ENCODE results near the gene UPF2. TPM values are rescaled to one million over a fixed set of nuclear protein-coding genes. Genes with fewer than 3 reads are reported as not detected.
"Not testable (repeated sequence)": the region's sequence is repeated elsewhere in the genome, so short reads cannot be mapped to it uniquely, and the experiment has no call there.

Gene UPF2
- total and polyA plus RNA-seq, 4 donors = 6.6 to 19.6 (median 16.4) TPM

- WGBS = 98% methylated on average over 4 of the region's 4 CpGs
- peaks cover 4 to 18% (median 8%) of the 10 kb centered on the region in 4 donors for H3K36me3 ChIP-seq (ENCODE audit: control insufficient read depth in 4 of 4, insufficient read depth in 3 of 4, low read depth in 1 of 4, low read length in 3 of 4)
- no peak for DNase-seq (ENCODE audit: low spot score)
Measured at GRCh38 chr10:12010353-12010752, 32.3 kb downstream of the UPF2 start.

GRCh38 chr10:12008842-12009241 is 33.8 kb downstream of the UPF2 start:
- H3K4me3 ChIP-seq (ENCODE audit: low read depth in 1 of 3, low read length in 3 of 3); H3K27me3 ChIP-seq (ENCODE audit: control insufficient read depth in 4 of 4, insufficient read depth in 4 of 4, low read length in 3 of 4); H3K4me1 ChIP-seq (ENCODE audit: control insufficient read depth in 4 of 4, insufficient read depth in 4 of 4, low read length in 3 of 4); H3K9ac ChIP-seq (ENCODE audit: low read depth in 1 of 2, low read length in 2 of 2); H3K27ac ChIP-seq (ENCODE audit: low read depth in 1 of 2, low read length in 2 of 2); H3K9me3 ChIP-seq (ENCODE audit: control insufficient read depth in 4 of 4, low read length in 3 of 4); DNase-seq (ENCODE audit: low spot score): not testable (repeated sequence)
- peaks cover 6 to 26% (median 15%) of the 10 kb centered on the region in 4 donors for H3K36me3 ChIP-seq (ENCODE audit: control insufficient read depth in 4 of 4, insufficient read depth in 3 of 4, low read depth in 1 of 4, low read length in 3 of 4)

More at GRCh38 chr10:12010353-12010752, 32.3 kb downstream of the UPF2 start:
- no peaks in the 10 kb centered on the region for H3K27me3 ChIP-seq (ENCODE audit: control insufficient read depth in 4 of 4, insufficient read depth in 4 of 4, low read length in 3 of 4)
- peaks cover 0 to 4% (median 0%) of the 10 kb centered on the region in 4 donors for H3K9me3 ChIP-seq (ENCODE audit: control insufficient read depth in 4 of 4, low read length in 3 of 4)
- H3K4me1 ChIP-seq (ENCODE audit: control insufficient read depth in 4 of 4, insufficient read depth in 4 of 4, low read length in 3 of 4) = no peaks in the 10 kb centered on the region
- TF ChIP-seq CTCF (IDR thresholded peaks at IDR 0.05; ENCODE audit: low read depth, low read length, missing input control) (no peak), HNF4G (IDR thresholded peaks at IDR 0.05) (no peak), GABPA (IDR thresholded peaks at IDR 0.05 in 1 of 2, conservative IDR thresholded peaks at IDR 0.05 in 1 of 2) (no peak), TAF1 (conservative IDR thresholded peaks at IDR 0.05) (no peak), RAD21 (IDR thresholded peaks at IDR 0.05) (no peak), FOXA2 (IDR thresholded peaks at IDR 0.05) (no peak), REST (IDR thresholded peaks at IDR 0.05) (no peak)
- H3K9ac ChIP-seq (ENCODE audit: low read depth in 1 of 2, low read length in 2 of 2) = no peak overlapping the region
- no peak overlapping the region for H3K27ac ChIP-seq (ENCODE audit: low read depth in 1 of 2, low read length in 2 of 2)
- H3K4me3 ChIP-seq (ENCODE audit: low read depth in 1 of 3, low read length in 3 of 3) = no peak overlapping the region

DNA sequence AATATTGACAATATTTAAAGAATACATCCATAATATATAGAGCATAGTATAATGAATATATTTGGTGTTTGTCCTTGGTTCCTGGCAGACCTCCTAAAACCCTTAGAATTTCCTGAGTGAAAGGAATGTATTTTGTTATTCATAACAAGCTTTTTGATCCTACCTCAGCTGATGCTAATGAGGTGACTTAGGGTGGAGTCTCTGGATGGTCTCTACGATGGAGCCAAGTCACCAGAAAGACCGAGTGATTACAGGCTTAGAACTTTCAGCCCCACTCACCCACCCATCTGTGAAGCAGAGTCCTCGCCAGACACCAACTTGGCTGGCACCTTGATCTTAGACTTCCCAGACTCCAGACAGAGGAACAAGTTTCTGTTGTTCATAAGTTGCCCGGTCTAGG is 35.9 kb downstream of the UPF2 start:
- no peak overlapping the region for H3K27ac ChIP-seq (ENCODE audit: low read depth in 1 of 2, low read length in 2 of 2)
- DNase-seq (ENCODE audit: low spot score) = no peak
- H3K27me3 ChIP-seq (ENCODE audit: control insufficient read depth in 4 of 4, insufficient read depth in 4 of 4, low read length in 3 of 4) = no peaks in the 10 kb centered on the region
- no peaks in the 10 kb centered on the region for H3K4me1 ChIP-seq (ENCODE audit: control insufficient read depth in 4 of 4, insufficient read depth in 4 of 4, low read length in 3 of 4)
- 97% methylated on average over 4 of the region's 4 CpGs for WGBS
- no peak overlapping the region for H3K4me3 ChIP-seq (ENCODE audit: low read depth in 1 of 3, low read length in 3 of 3)
- H3K36me3 ChIP-seq (ENCODE audit: control insufficient read depth in 4 of 4, insufficient read depth in 3 of 4, low read depth in 1 of 4, low read length in 3 of 4) = peaks cover 4 to 40% (median 30%) of the 10 kb centered on the region in 4 donors
- no peak overlapping the region for H3K9ac ChIP-seq (ENCODE audit: low read depth in 1 of 2, low read length in 2 of 2)
- H3K9me3 ChIP-seq (ENCODE audit: control insufficient read depth in 4 of 4, low read length in 3 of 4) = peaks cover 0 to 4% (median 0%) of the 10 kb centered on the region in 4 donors
- TF ChIP-seq REST (IDR thresholded peaks at IDR 0.05) = no peak
- TF ChIP-seq SP1 (IDR thresholded peaks at IDR 0.05) = no peak
- no peak for TF ChIP-seq YY1 (IDR thresholded peaks at IDR 0.05)
- TF ChIP-seq, protein P1, sequence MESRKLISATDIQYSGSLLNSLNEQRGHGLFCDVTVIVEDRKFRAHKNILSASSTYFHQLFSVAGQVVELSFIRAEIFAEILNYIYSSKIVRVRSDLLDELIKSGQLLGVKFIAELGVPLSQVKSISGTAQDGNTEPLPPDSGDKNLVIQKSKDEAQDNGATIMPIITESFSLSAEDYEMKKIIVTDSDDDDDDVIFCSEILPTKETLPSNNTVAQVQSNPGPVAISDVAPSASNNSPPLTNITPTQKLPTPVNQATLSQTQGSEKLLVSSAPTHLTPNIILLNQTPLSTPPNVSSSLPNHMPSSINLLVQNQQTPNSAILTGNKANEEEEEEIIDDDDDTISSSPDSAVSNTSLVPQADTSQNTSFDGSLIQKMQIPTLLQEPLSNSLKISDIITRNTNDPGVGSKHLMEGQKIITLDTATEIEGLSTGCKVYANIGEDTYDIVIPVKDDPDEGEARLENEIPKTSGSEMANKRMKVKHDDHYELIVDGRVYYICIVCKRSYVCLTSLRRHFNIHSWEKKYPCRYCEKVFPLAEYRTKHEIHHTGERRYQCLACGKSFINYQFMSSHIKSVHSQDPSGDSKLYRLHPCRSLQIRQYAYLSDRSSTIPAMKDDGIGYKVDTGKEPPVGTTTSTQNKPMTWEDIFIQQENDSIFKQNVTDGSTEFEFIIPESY (IDR thresholded peaks at IDR 0.05) = no peak
- no peak for TF ChIP-seq CTCF (IDR thresholded peaks at IDR 0.05; ENCODE audit: low read depth, low read length, missing input control)
- TF ChIP-seq HNF4A (conservative IDR thresholded peaks at IDR 0.05) = no peak
- TF ChIP-seq HNF4G (IDR thresholded peaks at IDR 0.05) = no peak
- no peak for TF ChIP-seq RXRA (IDR thresholded peaks at IDR 0.05)
- no peak for TF ChIP-seq FOXA2 (IDR thresholded peaks at IDR 0.05)
- TF ChIP-seq NR2F2 (IDR thresholded peaks at IDR 0.05) = no peak
